GM19463 (cell line): ENCODE measurements around the gene DLGAP4.

ENCODE experiments used
- ATAC-seq: cut with Tn5 transposase; IDR thresholded peaks from one replicate; pipeline ENCODE4 v1.9.1; 2021; ENCODE audit warnings: mild to moderate bottlenecking, moderate library complexity; ENCODE audit not compliant: unreplicated experiment

Gene DLGAP4

GRCh38 chr20:36306553-36307411 lies 643 bp downstream of the DLGAP4 start:
- no peak for ATAC-seq

DNA sequence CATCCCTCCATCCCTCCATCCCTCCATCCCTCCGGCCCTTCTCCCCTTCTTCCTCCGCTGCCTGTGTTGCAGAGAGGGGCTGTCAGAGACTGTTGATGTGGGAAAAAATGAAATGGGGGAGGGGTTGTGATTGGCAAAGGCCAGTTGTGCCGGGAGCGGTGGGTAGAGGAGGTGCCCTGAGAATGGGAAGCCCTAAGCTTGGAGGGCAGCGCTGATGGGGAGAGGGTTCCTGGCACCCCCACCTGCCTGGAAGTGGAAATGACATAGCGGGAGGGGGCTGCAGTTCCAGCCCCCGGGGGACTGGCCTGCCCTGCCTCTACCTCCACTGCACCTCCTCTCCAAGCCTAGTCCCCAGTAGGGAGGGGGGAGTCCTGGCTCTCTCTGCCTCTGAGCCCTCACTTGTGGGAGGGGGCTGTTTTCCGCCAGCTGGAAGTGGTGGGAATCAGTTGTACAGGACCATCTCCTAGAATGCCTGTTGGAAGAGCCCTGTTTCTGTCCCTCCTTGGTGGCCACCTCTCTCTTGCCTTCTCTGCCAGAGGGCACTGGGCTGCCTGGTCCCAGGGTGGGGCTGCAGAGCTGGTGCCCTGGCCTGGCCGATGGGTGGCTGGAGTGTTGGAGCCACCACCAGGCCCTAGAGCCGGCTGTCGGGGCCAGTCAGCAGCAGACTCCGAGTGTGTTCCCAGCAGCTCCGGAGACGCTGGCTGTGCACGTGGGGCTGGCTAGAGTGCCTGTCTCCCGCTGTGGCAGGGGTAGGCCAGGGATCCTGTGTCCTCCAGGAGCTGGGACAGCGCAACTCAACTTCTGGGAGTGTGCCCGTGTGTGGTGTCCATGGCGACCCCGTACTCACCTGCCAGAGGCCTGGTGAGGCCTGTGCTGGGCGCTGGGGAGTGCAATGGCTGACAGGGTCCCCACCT lies 1.5 kb downstream of the DLGAP4 start:
- no peak for ATAC-seq

DNA sequence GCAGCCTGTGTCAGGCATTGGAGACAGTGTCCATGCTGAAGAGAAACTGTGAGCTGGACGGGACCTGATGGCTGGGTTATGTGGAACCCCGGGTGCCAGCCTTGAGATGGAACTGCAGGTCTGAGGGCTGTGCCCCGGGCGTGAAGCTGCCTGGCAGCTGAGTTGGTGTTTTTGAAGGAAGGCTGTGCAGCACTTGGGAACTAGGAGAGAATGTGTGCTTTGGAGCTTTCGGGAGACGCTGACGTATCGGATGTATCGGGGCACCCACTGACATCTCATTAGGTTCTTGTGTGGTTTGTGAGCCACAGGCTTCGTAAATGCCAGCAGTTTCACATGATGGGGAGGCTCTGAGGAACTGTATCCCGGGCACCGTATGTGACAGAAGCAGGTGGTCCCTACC lies 2.2 kb downstream of the DLGAP4 start:
- no peak for ATAC-seq

DNA sequence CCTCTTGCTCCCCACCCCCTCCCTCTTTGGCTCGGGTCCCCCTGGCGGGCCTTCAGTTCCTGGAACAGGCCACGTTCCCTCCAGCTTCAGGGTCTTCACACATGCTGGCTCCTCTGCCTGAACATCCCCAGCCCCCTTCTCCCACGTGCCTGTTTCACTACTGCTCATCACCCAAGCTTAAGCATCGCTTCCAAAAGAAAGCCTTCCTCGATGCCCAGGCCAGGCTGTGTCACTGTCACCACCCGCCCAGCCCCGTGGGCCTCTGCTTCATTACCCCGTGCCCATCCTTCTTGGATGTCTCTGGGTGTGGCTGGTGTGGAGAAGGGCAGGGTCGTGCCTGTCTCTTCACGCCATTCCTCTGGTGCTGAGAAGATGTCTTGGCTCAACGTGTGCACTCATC lies 2.8 kb downstream of the DLGAP4 start:
- ATAC-seq = no peak

DNA sequence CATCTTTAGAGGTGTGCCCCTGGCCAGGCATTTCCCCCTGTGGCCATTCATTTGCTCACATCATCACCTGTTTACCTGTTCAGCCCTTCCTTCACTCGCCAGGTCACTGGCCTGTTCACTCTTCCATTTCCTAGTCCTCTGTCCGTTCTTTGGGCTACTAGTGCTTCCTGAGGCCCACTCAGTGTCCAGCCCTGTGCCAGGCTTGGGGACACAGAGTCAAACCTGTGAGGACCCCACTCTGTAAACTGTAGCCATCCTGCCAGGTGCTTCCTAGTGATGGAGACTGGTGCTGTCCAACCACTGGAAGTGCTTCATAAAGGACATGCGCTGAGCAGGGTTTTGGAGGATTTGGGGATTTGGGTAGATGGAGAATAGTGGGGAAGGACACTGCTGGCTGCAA lies 3.5 kb downstream of the DLGAP4 start:
- no peak for ATAC-seq

- ATAC-seq = no peak
These were observed 4.3 kb downstream of the DLGAP4 start for GRCh38 chr20:36310215-36310981.

GRCh38 chr20:36311141-36311853 lies 5.2 kb downstream of the DLGAP4 start:
- no peak for ATAC-seq

GRCh38 chr20:36311854-36312723 lies 6.0 kb downstream of the DLGAP4 start:
- ATAC-seq = no peak

GRCh38 chr20:36312724-36313441 lies 6.7 kb downstream of the DLGAP4 start:
- ATAC-seq = no peak

DNA sequence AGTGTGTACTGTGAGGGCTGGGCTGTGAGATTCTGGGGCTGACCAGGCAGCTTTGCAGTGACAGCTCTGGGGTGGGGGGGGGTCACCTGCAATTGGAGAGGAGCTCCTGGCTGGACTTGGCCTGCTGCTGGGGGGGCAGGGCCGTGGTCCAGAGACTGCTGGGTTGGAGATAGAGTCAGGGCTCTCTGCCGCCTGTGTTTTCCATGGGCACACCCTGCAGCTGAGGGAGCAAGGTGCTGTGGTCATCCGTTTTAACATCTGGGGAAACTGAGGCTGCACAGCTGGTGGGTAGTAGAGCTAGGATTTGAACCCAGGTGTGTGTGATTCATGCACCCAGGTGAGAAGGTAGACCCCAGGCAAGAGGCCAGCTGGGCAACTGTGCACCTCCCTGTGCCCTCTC lies 7.3 kb downstream of the DLGAP4 start:
- ATAC-seq = no peak

GRCh38 chr20:36313926-36314325 lies 7.8 kb downstream of the DLGAP4 start:
- no peak for ATAC-seq

GRCh38 chr20:36314734-36315544 lies 8.8 kb downstream of the DLGAP4 start:
- no peak for ATAC-seq

GRCh38 chr20:36315545-36316351 lies 9.6 kb downstream of the DLGAP4 start:
- ATAC-seq = no peak

DNA sequence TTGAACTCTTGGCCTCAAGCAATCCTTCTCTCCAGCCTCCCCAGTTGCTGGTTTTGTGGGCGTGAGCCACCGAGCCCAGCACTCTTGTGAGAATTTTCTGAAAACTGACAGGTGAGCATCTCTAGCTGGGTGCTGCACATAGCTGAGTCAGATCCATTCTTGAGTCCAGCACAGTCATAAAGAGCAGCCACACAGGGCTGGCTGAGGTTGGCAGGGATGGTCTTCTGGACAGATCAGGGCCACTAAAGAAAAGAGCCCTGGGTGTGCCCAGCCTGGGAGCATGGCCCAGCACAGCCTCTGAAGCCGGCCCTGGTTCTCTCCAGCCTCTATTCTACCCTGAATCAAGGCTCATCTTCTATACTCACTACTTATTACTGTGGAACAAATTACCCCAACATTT lies 11.5 kb downstream of the DLGAP4 start:
- ATAC-seq = no peak

DNA sequence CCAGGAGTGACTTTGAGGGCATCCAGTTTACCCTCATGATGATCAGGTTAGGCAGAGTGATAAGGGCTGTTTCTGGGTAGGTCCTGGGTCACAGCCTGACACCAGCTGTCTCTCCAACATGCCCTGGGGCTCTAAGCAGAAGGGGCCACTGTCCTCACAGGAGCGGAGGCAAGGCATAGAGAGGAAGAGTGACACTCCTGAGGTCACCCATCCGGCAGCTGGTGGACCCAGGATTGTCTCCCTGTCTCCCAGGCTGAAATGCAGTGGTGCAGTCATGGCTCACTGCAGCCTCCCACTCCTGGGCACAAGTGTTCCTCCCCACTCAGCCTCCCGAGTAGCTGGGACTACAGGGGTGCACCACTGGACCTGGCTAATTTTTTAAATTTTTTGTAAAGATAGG lies 12.0 kb downstream of the DLGAP4 start:
- ATAC-seq = no peak

DNA sequence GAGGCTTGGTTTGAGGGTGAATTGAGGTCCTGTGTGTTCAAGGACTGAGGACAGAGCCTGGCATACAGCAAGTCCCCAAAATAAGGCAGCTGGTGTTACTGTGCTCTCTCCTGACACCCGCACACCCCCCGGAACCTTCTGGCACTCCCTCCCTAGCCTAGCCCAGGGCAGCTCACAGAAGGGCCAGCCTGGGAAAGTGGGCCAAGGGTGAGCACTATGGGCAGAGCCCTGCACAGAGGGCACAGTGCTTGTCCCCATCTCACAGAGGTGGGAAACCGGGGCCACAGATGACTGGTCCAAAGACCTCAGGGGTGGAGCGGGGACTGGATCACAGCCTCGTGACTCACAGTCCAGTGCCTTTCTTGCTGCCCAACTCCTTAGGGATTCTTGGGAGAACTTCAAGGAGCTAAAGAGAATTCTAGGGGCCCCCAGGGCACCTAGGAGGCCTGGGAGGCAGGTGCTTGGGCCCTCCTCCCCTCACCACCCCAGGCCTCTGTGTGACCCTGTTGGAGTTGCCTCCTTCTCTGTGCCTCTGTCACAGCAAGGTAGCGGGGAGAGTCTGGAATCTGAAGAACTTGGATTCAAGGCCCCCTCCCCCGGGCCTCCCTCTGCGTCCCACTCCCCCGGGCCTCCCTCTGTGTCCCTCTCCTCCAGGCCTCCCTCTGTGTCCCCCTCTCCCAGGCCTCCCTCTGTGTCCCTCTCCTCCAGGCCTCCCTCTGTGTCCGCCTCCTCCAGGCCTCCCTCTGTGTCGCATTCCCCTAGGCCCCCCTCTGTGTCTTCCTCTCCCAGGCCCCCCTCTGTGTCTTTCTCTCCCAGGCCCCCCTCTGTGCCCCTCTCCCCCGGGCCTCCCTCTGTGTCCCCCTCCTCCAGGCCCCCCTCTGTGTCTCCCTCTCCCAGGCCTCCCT lies 13.5 kb downstream of the DLGAP4 start:
- no peak for ATAC-seq
